CD4-positive, alpha-beta T cell treated with Interleukin-21 for 1 hour (primary cell): ENCODE data around the gene PLXDC1.

Experiments
- DNase-seq: peaks from one replicate; pipeline ENCODE4 v3.0.0-alpha.2; 2020

PLXDC1 gene

GRCh38 chr17:39094607-39095308, 56.7 kb downstream of the PLXDC1 start:
- peak; percentile 40 for DNase-seq

GRCh38 chr17:39092692-39093230, 58.7 kb downstream of the PLXDC1 start:
- peak; percentile 17 for DNase-seq

GRCh38 chr17:39090908-39091665, 60.4 kb downstream of the PLXDC1 start:
- no peak for DNase-seq

- no peak for DNase-seq
These were observed 61.0 kb downstream of the PLXDC1 start for GRCh38 chr17:39090400-39090799.

GRCh38 chr17:39084558-39084957, 66.9 kb downstream of the PLXDC1 start:
- DNase-seq = no peak

GRCh38 chr17:39083270-39083669, 68.2 kb downstream of the PLXDC1 start:
- no peak for DNase-seq

GRCh38 chr17:39082482-39082881, 69.0 kb downstream of the PLXDC1 start:
- no peak for DNase-seq

GRCh38 chr17:39081851-39082250, 69.6 kb downstream of the PLXDC1 start:
- no peak for DNase-seq

GRCh38 chr17:39080421-39081078, 70.9 kb downstream of the PLXDC1 start:
- DNase-seq = no peak

GRCh38 chr17:39079836-39080235, 71.6 kb downstream of the PLXDC1 start:
- no peak for DNase-seq

GRCh38 chr17:39077866-39078265, 73.6 kb downstream of the PLXDC1 start:
- DNase-seq = no peak

- no peak for DNase-seq
These were observed 74.2 kb downstream of the PLXDC1 start for GRCh38 chr17:39077252-39077651.

GRCh38 chr17:39074676-39075075, 76.8 kb downstream of the PLXDC1 start:
- DNase-seq = no peak

- no peak for DNase-seq
These were observed 77.5 kb downstream of the PLXDC1 start for GRCh38 chr17:39073916-39074315.

GRCh38 chr17:39073353-39073752, 78.1 kb downstream of the PLXDC1 start:
- no peak for DNase-seq

GRCh38 chr17:39071573-39071972, 79.9 kb downstream of the PLXDC1 start:
- DNase-seq = no peak

- peak; percentile 68 for DNase-seq
These were observed 82.2 kb downstream of the PLXDC1 start for GRCh38 chr17:39069114-39069756.

- DNase-seq = no peak
These were observed 86.6 kb downstream of the PLXDC1 start for GRCh38 chr17:39064819-39065218.

- DNase-seq = no peak
These were observed 87.1 kb downstream of the PLXDC1 start for GRCh38 chr17:39064374-39064773.

GRCh38 chr17:39063681-39064069, 87.8 kb downstream of the PLXDC1 start:
- DNase-seq = no peak

- DNase-seq = no peak
These were observed 88.4 kb downstream of the PLXDC1 start for GRCh38 chr17:39062846-39063680.

GRCh38 chr17:39058524-39058923, 92.9 kb downstream of the PLXDC1 start:
- DNase-seq = no peak
